ENCODE measurements around the gene COPS2. TPM values are rescaled to one million over a fixed set of nuclear protein-coding genes. Genes with fewer than 3 reads are reported as not detected.
"Not testable (repeated sequence)": the region's sequence is repeated elsewhere in the genome, so short reads cannot be mapped to it uniquely, and the experiment has no call there.

Gene COPS2
- total RNA-seq, 1 donor from 2014 or later, result 66.9 TPM

GRCh38 chr15:49115062-49115461, 40.3 kb downstream of the COPS2 start:
- no peak for FAIRE-seq
- DNase-seq (ENCODE audit: low spot score in 2 of 2), result no peak

GRCh38 chr15:49110158-49110944, 45.0 kb downstream of the COPS2 start:
- DNase-seq (ENCODE audit: low spot score in 2 of 2), result no peak
- FAIRE-seq, result no peak

- DNase-seq (ENCODE audit: low spot score in 2 of 2), result no peak
Measured at GRCh38 chr15:49103002-49103401, 52.4 kb downstream of the COPS2 start.

GRCh38 chr15:49101536-49101935, 53.9 kb downstream of the COPS2 start:
- FAIRE-seq (no peak), DNase-seq (ENCODE audit: low spot score in 2 of 2) (no peak)

More at GRCh38 chr15:49103002-49103401, 52.4 kb downstream of the COPS2 start:
- no peak for FAIRE-seq

GRCh38 chr15:49096090-49096750, 59.2 kb downstream of the COPS2 start:
- FAIRE-seq, result no peak
- DNase-seq (ENCODE audit: low spot score in 2 of 2), result no peak

- DNase-seq (ENCODE audit: low spot score in 2 of 2), result no peak
- no peak for FAIRE-seq
Measured at GRCh38 chr15:49094923-49095322, 60.5 kb downstream of the COPS2 start.

GRCh38 chr15:49093252-49094105, 61.9 kb downstream of the COPS2 start:
- no peak for DNase-seq (ENCODE audit: low spot score in 2 of 2)
- no peak for FAIRE-seq

GRCh38 chr15:49088996-49089395, 66.4 kb downstream of the COPS2 start:
- no peak for FAIRE-seq
- no peak for DNase-seq (ENCODE audit: low spot score in 2 of 2)

- no peak for FAIRE-seq
Measured at GRCh38 chr15:49085696-49086459, 69.5 kb downstream of the COPS2 start.

GRCh38 chr15:49084285-49084570, 71.2 kb downstream of the COPS2 start:
- FAIRE-seq, result no peak
- DNase-seq (ENCODE audit: low spot score in 2 of 2), result no peak

More at GRCh38 chr15:49085696-49086459, 69.5 kb downstream of the COPS2 start:
- no peak for DNase-seq (ENCODE audit: low spot score in 2 of 2)

- FAIRE-seq, result no peak
- no peak for DNase-seq (ENCODE audit: low spot score in 2 of 2)
Measured at GRCh38 chr15:49083401-49084284, 71.8 kb downstream of the COPS2 start.

- no peak for DNase-seq (ENCODE audit: low spot score in 2 of 2)
- no peak for FAIRE-seq
Measured at GRCh38 chr15:49082960-49083359, 72.4 kb downstream of the COPS2 start.

GRCh38 chr15:49079340-49080039, 75.9 kb downstream of the COPS2 start:
- no peak for FAIRE-seq
- no peak for DNase-seq (ENCODE audit: low spot score in 2 of 2)

- DNase-seq (ENCODE audit: low spot score in 2 of 2) (no peak), FAIRE-seq (no peak)
Measured at GRCh38 chr15:49075881-49076280, 79.5 kb downstream of the COPS2 start.

- DNase-seq (ENCODE audit: low spot score in 2 of 2); FAIRE-seq: not testable (repeated sequence)
Measured at GRCh38 chr15:49074589-49075287, 80.7 kb downstream of the COPS2 start.
